ENCODE measurements around the gene ADGRD2. TPM values are rescaled to one million over a fixed set of nuclear protein-coding genes. Genes with fewer than 3 reads are reported as not detected.

ADGRD2 gene
- total and polyA plus RNA-seq, 2 of the 13 experiments (the other 11 are each of a cell fraction or from before 2014, with no cell fraction given), result not detected

DNA sequence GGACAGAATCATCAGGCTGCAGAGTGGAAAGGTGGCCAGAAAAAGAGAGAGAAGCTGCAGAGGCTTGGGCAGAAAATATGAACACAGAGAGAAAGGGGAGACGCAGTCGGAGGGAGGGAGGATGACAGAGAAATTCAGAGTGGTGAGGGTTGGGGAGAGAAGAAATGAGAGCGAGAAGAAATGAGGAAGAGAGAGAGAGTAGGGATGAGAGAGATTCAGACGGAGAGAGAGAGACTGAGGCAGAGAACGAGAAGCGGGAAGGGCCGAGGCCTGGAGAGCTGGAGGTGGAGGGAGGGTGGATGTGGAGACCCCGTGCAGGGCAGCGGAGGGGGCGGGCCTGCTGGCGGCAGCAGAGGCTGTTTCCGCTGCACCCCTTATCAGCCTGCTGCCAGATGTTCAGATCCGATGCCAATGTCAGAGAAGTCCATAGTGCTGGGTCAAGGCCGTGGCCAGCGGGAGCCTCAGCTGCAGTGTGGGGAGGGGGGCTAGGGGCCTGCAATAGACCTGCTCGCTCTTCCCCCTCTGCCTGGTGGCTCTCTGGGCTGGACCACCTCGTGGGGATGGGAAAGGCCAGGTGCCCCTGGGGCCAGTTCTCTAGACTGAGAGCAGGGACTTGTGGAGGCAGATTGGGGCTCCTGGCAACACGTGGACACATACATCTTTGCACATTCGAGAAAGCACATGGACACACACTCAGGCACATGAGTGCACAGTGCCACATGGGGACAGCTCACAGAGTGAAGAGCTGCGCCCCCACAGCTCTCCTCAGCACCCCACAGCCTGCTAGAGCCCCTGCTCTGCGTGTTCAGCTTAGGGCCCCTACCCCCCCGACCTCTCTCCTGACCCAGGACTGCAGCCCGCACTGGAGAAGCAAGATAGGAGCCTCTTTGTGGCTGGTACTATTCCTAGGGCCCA, 61.9 kb downstream of the ADGRD2 start (continued):
- TF ChIP-seq ZNF33B (CRISPR knock-in tag; IDR thresholded peaks at IDR 0.05) (no peak), ATF1 (CRISPR knock-in tag; IDR thresholded peaks at IDR 0.05) (no peak), FOXA1 (IDR thresholded peaks at IDR 0.05) (no peak), FOXA1 (CRISPR knock-in tag; IDR thresholded peaks at IDR 0.05) (no peak), ZNF253 (CRISPR knock-in tag; IDR thresholded peaks at IDR 0.05; ENCODE audit: borderline replicate concordance) (no peak), ZNF225 (CRISPR knock-in tag; IDR thresholded peaks at IDR 0.05) (no peak), NAIF1 (CRISPR knock-in tag; IDR thresholded peaks at IDR 0.05; ENCODE audit: borderline replicate concordance) (no peak), ZNF335 (CRISPR knock-in tag; IDR thresholded peaks at IDR 0.05) (no peak), PAF1 (CRISPR knock-in tag; IDR thresholded peaks at IDR 0.05) (no peak), FOXM1 (CRISPR knock-in tag; IDR thresholded peaks at IDR 0.05) (no peak), GTF3A (CRISPR knock-in tag; conservative IDR thresholded peaks at IDR 0.05) (no peak), JARID2 (CRISPR knock-in tag; IDR thresholded peaks at IDR 0.05; ENCODE audit: insufficient replicate concordance) (no peak), ELF4 (CRISPR knock-in tag; IDR thresholded peaks at IDR 0.05; ENCODE audit: borderline replicate concordance) (no peak), ZNF556 (CRISPR knock-in tag; IDR thresholded peaks at IDR 0.05; ENCODE audit: borderline replicate concordance) (peak; percentile 53; the same call in 1 of the 2 replicates), E2F1 (CRISPR knock-in tag; IDR thresholded peaks at IDR 0.05) (no peak), GZF1 (CRISPR knock-in tag; IDR thresholded peaks at IDR 0.05) (0 out of 2 replicates have a peak, but pooled peaks have one; percentile 7), SYNCRIP (IDR thresholded peaks at IDR 0.05; ENCODE audit: insufficient read depth, low read depth, low read length) (no peak), MYPOP (CRISPR knock-in tag; IDR thresholded peaks at IDR 0.05) (no peak), DPF2 (CRISPR knock-in tag; IDR thresholded peaks at IDR 0.05; ENCODE audit: borderline replicate concordance, low read depth) (0 out of 2 replicates have a peak, but pooled peaks have one; percentile 25), ZNF615 (CRISPR knock-in tag; IDR thresholded peaks at IDR 0.05; ENCODE audit: borderline replicate concordance) (no peak), ZSCAN21 (CRISPR knock-in tag; IDR thresholded peaks at IDR 0.05; ENCODE audit: borderline replicate concordance) (0 out of 2 replicates have a peak, but pooled peaks have one; percentile 11), ZNF431 (CRISPR knock-in tag; IDR thresholded peaks at IDR 0.05; ENCODE audit: borderline replicate concordance, low read depth) (0 out of 2 replicates have a peak, but pooled peaks have one; percentile 54)
- TF ChIP-seq, protein P1, sequence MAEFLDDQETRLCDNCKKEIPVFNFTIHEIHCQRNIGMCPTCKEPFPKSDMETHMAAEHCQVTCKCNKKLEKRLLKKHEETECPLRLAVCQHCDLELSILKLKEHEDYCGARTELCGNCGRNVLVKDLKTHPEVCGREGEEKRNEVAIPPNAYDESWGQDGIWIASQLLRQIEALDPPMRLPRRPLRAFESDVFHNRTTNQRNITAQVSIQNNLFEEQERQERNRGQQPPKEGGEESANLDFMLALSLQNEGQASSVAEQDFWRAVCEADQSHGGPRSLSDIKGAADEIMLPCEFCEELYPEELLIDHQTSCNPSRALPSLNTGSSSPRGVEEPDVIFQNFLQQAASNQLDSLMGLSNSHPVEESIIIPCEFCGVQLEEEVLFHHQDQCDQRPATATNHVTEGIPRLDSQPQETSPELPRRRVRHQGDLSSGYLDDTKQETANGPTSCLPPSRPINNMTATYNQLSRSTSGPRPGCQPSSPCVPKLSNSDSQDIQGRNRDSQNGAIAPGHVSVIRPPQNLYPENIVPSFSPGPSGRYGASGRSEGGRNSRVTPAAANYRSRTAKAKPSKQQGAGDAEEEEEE (CRISPR knock-in tag; IDR thresholded peaks at IDR 0.05; ENCODE audit: borderline replicate concordance), result no peak
- TF ChIP-seq, protein P2, sequence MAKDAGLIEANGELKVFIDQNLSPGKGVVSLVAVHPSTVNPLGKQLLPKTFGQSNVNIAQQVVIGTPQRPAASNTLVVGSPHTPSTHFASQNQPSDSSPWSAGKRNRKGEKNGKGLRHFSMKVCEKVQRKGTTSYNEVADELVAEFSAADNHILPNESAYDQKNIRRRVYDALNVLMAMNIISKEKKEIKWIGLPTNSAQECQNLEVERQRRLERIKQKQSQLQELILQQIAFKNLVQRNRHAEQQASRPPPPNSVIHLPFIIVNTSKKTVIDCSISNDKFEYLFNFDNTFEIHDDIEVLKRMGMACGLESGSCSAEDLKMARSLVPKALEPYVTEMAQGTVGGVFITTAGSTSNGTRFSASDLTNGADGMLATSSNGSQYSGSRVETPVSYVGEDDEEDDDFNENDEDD (CRISPR knock-in tag; IDR thresholded peaks at IDR 0.05; ENCODE audit: borderline replicate concordance), result peak; percentile 30; the same call in 1 of the 2 replicates
- TF ChIP-seq, protein P3, sequence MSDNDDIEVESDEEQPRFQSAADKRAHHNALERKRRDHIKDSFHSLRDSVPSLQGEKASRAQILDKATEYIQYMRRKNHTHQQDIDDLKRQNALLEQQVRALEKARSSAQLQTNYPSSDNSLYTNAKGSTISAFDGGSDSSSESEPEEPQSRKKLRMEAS (IDR thresholded peaks at IDR 0.05), result no peak

Measured in HepG2 (cell line).